Mucosa of rectum (tissue), 2 donors: Measurements from ENCODE around the gene THAP2.

Experiments
- H3K27ac ChIP-seq, 2 donors: one replicate each; pipeline ENCODE4 v1.7.0; 2013; ENCODE audit warnings: inconsistent platforms in 2 of 2, low read depth in 2 of 2, low read length in 2 of 2
- H3K27me3 ChIP-seq, 2 donors: one replicate each; pipeline ENCODE4 v1.7.0; 2013; ENCODE audit warnings: low read length in 2 of 2; ENCODE audit not compliant: control insufficient read depth in 2 of 2, insufficient read depth in 2 of 2
- H3K36me3 ChIP-seq, 2 donors: one replicate each; pipeline ENCODE4 v1.7.0; 2013; ENCODE audit warnings: low read length in 2 of 2; ENCODE audit not compliant: control insufficient read depth in 2 of 2, insufficient read depth in 2 of 2
- H3K4me1 ChIP-seq, 2 donors: one replicate each; pipeline ENCODE4 v1.7.0; 2013; ENCODE audit warnings: low read length in 2 of 2, mild to moderate bottlenecking in 1 of 2; ENCODE audit not compliant: control insufficient read depth in 2 of 2, insufficient read depth in 2 of 2
- H3K4me3 ChIP-seq, 2 donors: one replicate each; pipeline ENCODE4 v1.7.0; 2013; ENCODE audit warnings: low read length in 2 of 2
- H3K9ac ChIP-seq, 2 donors: one replicate each; pipeline ENCODE4 v1.7.0; 2013; ENCODE audit warnings: low read length in 2 of 2, low read depth in 1 of 2, mild to moderate bottlenecking in 1 of 2
- H3K9me3 ChIP-seq, 2 donors: one replicate each; pipeline ENCODE4 v1.7.0; 2013; ENCODE audit warnings: low read length in 2 of 2; ENCODE audit not compliant: control insufficient read depth in 2 of 2
- donor health status: healthy.
- donor health status: Normal muscosa, but diverticular disease.

The THAP2 gene

GRCh38 chr12:71721783-71722505 lies 57.8 kb downstream of the THAP2 start:
- H3K4me3 ChIP-seq, result no peak overlapping the region
- no peaks in the 10 kb centered on the region for H3K27me3 ChIP-seq
- no peaks in the 10 kb centered on the region for H3K4me1 ChIP-seq
- no peak overlapping the region for H3K9ac ChIP-seq
- no peak overlapping the region for H3K27ac ChIP-seq
- no peaks in the 10 kb centered on the region for H3K9me3 ChIP-seq
- no peaks in the 10 kb centered on the region for H3K36me3 ChIP-seq

DNA sequence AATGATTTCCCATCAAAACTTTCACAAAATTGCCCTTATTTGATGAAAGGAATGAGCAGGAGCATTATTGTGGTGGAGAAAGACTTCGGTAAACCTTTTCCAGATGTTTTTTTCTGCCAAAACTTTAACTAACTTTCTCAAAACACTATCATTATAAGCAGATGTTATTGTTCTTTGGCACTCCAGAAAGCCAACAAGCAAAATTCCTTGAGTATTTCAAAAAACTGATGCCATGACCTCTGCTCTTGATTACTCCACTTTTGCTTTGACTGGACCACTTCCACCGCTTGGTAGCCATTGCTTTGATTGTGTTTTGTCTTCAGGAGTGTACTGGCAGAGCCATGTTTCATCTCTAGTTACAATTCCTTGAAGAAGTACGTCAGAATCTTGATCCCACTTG lies 60.9 kb downstream of the THAP2 start:
- Histone ChIP-seq H3K9me3 (no peaks in the 10 kb centered on the region), H3K4me3 (no peak overlapping the region), H3K4me1 (no peaks in the 10 kb centered on the region), H3K36me3 (no peaks in the 10 kb centered on the region), H3K27ac (no peak overlapping the region), H3K27me3 (no peaks in the 10 kb centered on the region), H3K9ac (no peak overlapping the region)

GRCh38 chr12:71726548-71726947 lies 62.4 kb downstream of the THAP2 start:
- Histone ChIP-seq H3K4me3 (no peak overlapping the region), H3K4me1 (no peaks in the 10 kb centered on the region), H3K9me3 (no peaks in the 10 kb centered on the region), H3K9ac (no peak overlapping the region), H3K36me3 (no peaks in the 10 kb centered on the region), H3K27ac (no peak overlapping the region), H3K27me3 (no peaks in the 10 kb centered on the region)

GRCh38 chr12:71727958-71728357 lies 63.9 kb downstream of the THAP2 start:
- Histone ChIP-seq H3K9ac (no peak overlapping the region), H3K4me1 (no peaks in the 10 kb centered on the region), H3K4me3 (no peak overlapping the region), H3K27me3 (no peaks in the 10 kb centered on the region), H3K36me3 (no peaks in the 10 kb centered on the region), H3K9me3 (no peaks in the 10 kb centered on the region), H3K27ac (no peak overlapping the region)
